Measurements from ENCODE around the gene C4B. TPM values are rescaled to one million over a fixed set of nuclear protein-coding genes. Genes with fewer than 3 reads are reported as not detected.
"Not testable (repeated sequence)": the region's sequence is repeated elsewhere in the genome, so short reads cannot be mapped to it uniquely, and the experiment has no call there.

C4B gene
- total and polyA plus RNA-seq, 2 donors (not counting 1 experiment from before 2014, with no cell fraction given), result 4.7 to 7.4 TPM

GRCh38 chr6:32035283-32036013 is 20.9 kb downstream of the C4B start:
- H3K9me3 Mint-ChIP-seq (ENCODE audit: insufficient read depth); POLR2A ChIA-PET; DNase-seq; H3K9ac ChIP-seq (ENCODE audit: low read length); CTCF ChIA-PET; H3K27ac Mint-ChIP-seq; H3K36me3 ChIP-seq (replicated peaks in 1 of 2; ENCODE audit: control extremely low read depth in 1 of 2, control insufficient read depth in 1 of 2, extremely low read depth in 1 of 2, insufficient read depth in 2 of 2, low read length in 1 of 2); H3K4me2 ChIP-seq (replicated peaks; ENCODE audit: low read depth, low read length, poor library complexity, severe bottlenecking); H3K79me2 ChIP-seq (ENCODE audit: control insufficient read depth, insufficient read depth, low read length); ATAC-seq (ENCODE audit: low read depth); H3K4me3 ChIP-seq (ENCODE audit: control extremely low read depth in 1 of 5, extremely low read depth in 1 of 5, insufficient read depth in 1 of 5, low read depth in 2 of 5, low read length in 4 of 5); H3K4me3 Mint-ChIP-seq; H3K4me1 ChIP-seq (ENCODE audit: control insufficient read depth in 2 of 2, insufficient read depth in 2 of 2, low read length in 2 of 2); H2AFZ ChIP-seq (ENCODE audit: insufficient read depth, low read depth, low read length, poor library complexity, severe bottlenecking); H3K27ac ChIP-seq (ENCODE audit: low read length in 2 of 2); H3K27me3 ChIP-seq (replicated peaks in 1 of 4; ENCODE audit: control extremely low read depth in 1 of 4, control insufficient read depth in 3 of 4, insufficient read depth in 4 of 4, low read length in 3 of 4); H3K4me1 Mint-ChIP-seq; H3K9me3 ChIP-seq (ENCODE audit: control extremely low read depth in 1 of 3, control insufficient read depth in 2 of 3, insufficient read depth in 1 of 3, low read length in 2 of 3); H3K27me3 Mint-ChIP-seq; intact Hi-C loops (cut with micrococcal nuclease); H4K20me1 ChIP-seq (ENCODE audit: control insufficient read depth, insufficient read depth, low read length, poor library complexity, severe bottlenecking): not testable (repeated sequence)
- no CpG with 5 or more reads among the region's 16 CpGs for whole genome bisulfite sequencing (ENCODE audit: insufficient coverage)

- no CpG with 5 or more reads among the region's 5 CpGs for WGBS (ENCODE audit: insufficient coverage)
- H3K4me1 ChIP-seq (ENCODE audit: control insufficient read depth in 2 of 2, insufficient read depth in 2 of 2, low read length in 2 of 2); DNase-seq; intact Hi-C loops (cut with micrococcal nuclease); H3K9me3 ChIP-seq (ENCODE audit: control extremely low read depth in 1 of 3, control insufficient read depth in 2 of 3, insufficient read depth in 1 of 3, low read length in 2 of 3); H3K4me1 Mint-ChIP-seq; H3K4me2 ChIP-seq (replicated peaks; ENCODE audit: low read depth, low read length, poor library complexity, severe bottlenecking); H3K27me3 Mint-ChIP-seq; H4K20me1 ChIP-seq (ENCODE audit: control insufficient read depth, insufficient read depth, low read length, poor library complexity, severe bottlenecking); H3K9ac ChIP-seq (ENCODE audit: low read length); H3K4me3 Mint-ChIP-seq; CTCF ChIA-PET; H3K79me2 ChIP-seq (ENCODE audit: control insufficient read depth, insufficient read depth, low read length); H3K27ac ChIP-seq (ENCODE audit: low read length in 2 of 2); H3K27me3 ChIP-seq (replicated peaks in 1 of 4; ENCODE audit: control extremely low read depth in 1 of 4, control insufficient read depth in 3 of 4, insufficient read depth in 4 of 4, low read length in 3 of 4); H3K4me3 ChIP-seq (ENCODE audit: control extremely low read depth in 1 of 5, extremely low read depth in 1 of 5, insufficient read depth in 1 of 5, low read depth in 2 of 5, low read length in 4 of 5); H2AFZ ChIP-seq (ENCODE audit: insufficient read depth, low read depth, low read length, poor library complexity, severe bottlenecking); POLR2A ChIA-PET; H3K27ac Mint-ChIP-seq; H3K36me3 ChIP-seq (replicated peaks in 1 of 2; ENCODE audit: control extremely low read depth in 1 of 2, control insufficient read depth in 1 of 2, extremely low read depth in 1 of 2, insufficient read depth in 2 of 2, low read length in 1 of 2); ATAC-seq (ENCODE audit: low read depth); H3K9me3 Mint-ChIP-seq (ENCODE audit: insufficient read depth): not testable (repeated sequence)
Measured at GRCh38 chr6:32037136-32037535, 22.5 kb downstream of the C4B start.

- H2AFZ ChIP-seq (ENCODE audit: insufficient read depth, low read depth, low read length, poor library complexity, severe bottlenecking); H3K4me2 ChIP-seq (replicated peaks; ENCODE audit: low read depth, low read length, poor library complexity, severe bottlenecking); H3K27me3 Mint-ChIP-seq; CTCF ChIA-PET; H3K27ac Mint-ChIP-seq; H3K4me3 ChIP-seq (ENCODE audit: control extremely low read depth in 1 of 5, extremely low read depth in 1 of 5, insufficient read depth in 1 of 5, low read depth in 2 of 5, low read length in 4 of 5); H3K4me1 ChIP-seq (ENCODE audit: control insufficient read depth in 2 of 2, insufficient read depth in 2 of 2, low read length in 2 of 2); H3K36me3 ChIP-seq (replicated peaks in 1 of 2; ENCODE audit: control extremely low read depth in 1 of 2, control insufficient read depth in 1 of 2, extremely low read depth in 1 of 2, insufficient read depth in 2 of 2, low read length in 1 of 2); H3K4me3 Mint-ChIP-seq; POLR2A ChIA-PET; H3K9ac ChIP-seq (ENCODE audit: low read length); H3K9me3 ChIP-seq (ENCODE audit: control extremely low read depth in 1 of 3, control insufficient read depth in 2 of 3, insufficient read depth in 1 of 3, low read length in 2 of 3); H3K27ac ChIP-seq (ENCODE audit: low read length in 2 of 2); DNase-seq; H4K20me1 ChIP-seq (ENCODE audit: control insufficient read depth, insufficient read depth, low read length, poor library complexity, severe bottlenecking); H3K9me3 Mint-ChIP-seq (ENCODE audit: insufficient read depth); H3K27me3 ChIP-seq (replicated peaks in 1 of 4; ENCODE audit: control extremely low read depth in 1 of 4, control insufficient read depth in 3 of 4, insufficient read depth in 4 of 4, low read length in 3 of 4); intact Hi-C loops (cut with micrococcal nuclease); H3K4me1 Mint-ChIP-seq; H3K79me2 ChIP-seq (ENCODE audit: control insufficient read depth, insufficient read depth, low read length): not testable (repeated sequence)
- WGBS (ENCODE audit: insufficient coverage), result 94% methylated on average over 8 of the region's 19 CpGs
- peak; percentile 47 for ATAC-seq (ENCODE audit: low read depth)
Measured at GRCh38 chr6:32037598-32038524, 23.3 kb downstream of the C4B start, which contains the start of gene CYP21A2. Gene CYP21A2, plus strand, starts transcription at chr6:32038415. Its CDS starts 8 bp downstream, at chr6:32038423.
